Activated gamma-delta T cell treated with anti-CD3 and anti-CD28 coated beads, Interleukin-2, amount 50 U/mL, for 16 hours (primary cell): ENCODE measurements around the gene IKBKE.

ENCODE experiments used
- DNase-seq: peaks from one replicate; pipeline ENCODE4 v3.0.0-alpha.2; 2020; ENCODE audit warnings: low read depth

IKBKE gene

DNA sequence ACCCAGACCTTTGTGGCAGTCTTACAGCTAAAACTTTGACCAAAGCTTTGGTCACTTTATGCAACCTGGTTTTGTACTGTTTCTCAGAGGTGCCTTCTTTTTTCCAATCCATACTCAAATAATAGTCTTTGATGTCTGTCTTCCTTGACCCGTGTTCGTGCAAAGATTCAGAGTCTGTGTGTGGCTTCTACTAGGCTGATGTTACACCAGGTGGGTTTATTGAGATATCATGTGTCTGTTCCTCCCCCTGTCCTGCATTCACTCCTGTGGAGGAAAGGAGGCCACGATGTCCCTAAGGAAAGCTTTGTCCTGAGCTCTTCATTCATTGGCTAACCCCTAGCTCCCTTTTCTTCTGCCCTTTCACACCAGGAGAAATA lies 15.0 kb upstream of the IKBKE start:
- DNase-seq = no peak

DNA sequence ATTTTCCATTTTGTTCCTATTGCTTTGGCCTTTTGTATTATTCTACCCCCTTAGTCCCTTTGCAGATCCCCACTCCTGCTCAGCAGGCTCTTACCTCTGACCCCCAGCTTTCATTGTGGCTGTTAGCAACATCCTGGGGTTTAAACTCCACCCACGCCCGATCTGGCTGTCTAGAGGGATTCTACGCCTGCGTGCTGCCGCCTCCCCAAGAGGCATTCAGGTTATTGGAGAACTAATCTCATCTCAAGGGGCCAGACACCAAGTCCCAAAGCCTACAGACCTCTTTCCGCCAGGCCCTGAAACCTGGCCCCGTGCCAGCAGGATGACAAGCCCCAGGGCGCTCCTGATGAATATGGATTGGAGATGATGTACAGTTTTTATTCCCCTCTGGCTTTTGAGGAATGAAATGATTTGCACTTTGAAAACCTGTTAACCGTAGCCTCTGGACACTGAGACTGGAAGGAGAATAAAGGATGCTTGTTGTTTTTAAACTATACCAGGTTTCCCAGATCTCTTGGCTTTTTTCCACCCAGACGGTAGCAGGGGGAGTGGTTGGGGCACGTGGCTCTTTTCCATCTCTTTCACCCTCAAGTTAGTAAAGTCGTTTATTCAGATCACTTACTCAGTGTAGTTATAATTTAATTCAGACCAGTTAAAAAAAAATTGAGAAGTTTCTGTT lies 14.5 kb upstream of the IKBKE start:
- DNase-seq = no peak

DNA sequence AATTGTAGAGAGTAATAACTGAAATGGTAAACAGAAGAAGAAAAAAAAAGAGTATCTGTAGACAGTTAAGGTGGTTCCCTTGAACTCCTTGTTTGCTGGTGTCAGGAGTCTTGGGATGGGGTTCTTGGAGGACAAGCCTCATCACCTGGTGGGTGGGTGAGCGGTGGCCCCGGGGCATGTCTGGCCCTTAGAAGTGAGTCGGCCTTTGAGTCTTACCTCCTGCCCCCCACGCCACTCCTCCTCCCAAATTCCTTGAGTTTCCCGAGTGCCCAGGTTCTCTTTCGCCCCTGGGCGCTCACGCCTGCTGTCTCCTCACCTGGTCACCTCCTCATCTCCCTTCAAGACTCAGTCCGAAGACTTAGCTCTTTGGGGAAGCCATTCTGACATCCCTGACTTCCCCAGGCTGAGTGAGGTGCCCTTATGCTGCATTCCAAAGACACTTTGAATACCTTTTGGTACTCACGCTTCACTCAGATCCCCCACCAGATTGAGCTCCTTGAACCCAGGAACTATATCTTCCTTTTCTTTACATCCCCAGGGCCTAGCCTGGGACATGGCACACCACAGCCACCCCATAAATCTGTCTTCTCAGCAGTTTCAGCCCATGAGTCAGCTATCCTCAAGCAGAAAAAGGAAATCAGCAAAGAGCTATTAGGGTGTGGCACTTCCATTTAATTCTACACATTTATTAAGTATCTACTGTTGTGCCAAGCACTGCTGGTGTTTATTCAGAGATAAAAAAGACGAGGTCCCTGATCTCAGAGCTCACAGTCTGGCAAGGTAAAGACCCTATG lies 13.5 kb upstream of the IKBKE start:
- DNase-seq = no peak

DNA sequence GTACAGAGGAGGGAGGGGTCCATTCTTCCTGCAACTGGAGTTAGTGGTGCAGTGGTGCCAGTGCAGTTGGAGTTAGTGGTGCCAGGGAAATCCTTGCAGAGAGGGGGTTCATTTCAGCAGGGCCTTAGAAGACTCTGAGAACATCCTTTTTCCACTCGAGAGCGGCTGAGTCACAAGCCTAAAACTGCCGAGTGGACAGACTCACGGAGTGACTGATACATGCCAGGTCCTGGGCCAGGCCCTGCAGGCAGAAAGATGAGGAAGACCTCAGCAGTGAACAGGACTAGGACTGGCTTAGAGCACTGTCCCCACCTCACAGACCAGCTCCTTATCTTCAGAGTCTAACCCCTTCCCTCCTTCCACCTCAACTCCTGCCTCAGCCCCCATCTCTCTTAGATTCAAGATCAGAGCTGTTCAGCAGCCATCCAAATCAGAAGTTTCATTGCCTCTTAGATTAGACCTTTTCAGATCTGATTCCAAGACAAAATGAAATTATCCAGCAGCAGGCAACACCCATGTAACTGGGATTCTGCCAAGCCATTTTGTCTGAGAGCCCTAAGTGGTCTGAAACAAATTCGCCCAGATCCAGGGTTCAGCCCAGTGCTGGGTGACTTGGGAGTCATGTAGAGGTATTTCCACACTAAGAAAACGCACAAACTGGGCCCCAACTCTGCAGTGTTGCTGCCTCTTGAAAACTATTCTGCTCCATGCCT lies 12.7 kb upstream of the IKBKE start:
- DNase-seq = no peak

DNA sequence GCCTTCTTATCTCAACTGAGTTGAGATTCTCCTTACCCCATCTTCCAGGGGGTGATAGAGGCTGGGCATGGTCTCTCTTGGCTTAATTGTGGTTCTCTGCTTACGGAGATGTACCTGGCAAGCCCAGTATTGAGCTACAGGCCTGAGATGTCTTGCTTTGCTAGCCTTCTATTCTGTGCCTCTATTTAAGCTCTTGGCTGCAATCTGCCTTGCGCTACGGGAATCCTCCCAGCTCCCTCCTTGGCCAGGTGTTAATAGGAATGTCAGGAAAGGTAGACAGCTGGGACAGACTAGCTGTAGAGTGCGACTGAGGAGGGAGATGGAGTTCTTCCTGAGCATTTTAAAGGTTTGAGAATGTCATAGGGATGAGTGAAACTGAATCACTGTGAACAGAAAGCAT lies 10.6 kb upstream of the IKBKE start:
- no peak for DNase-seq

DNA sequence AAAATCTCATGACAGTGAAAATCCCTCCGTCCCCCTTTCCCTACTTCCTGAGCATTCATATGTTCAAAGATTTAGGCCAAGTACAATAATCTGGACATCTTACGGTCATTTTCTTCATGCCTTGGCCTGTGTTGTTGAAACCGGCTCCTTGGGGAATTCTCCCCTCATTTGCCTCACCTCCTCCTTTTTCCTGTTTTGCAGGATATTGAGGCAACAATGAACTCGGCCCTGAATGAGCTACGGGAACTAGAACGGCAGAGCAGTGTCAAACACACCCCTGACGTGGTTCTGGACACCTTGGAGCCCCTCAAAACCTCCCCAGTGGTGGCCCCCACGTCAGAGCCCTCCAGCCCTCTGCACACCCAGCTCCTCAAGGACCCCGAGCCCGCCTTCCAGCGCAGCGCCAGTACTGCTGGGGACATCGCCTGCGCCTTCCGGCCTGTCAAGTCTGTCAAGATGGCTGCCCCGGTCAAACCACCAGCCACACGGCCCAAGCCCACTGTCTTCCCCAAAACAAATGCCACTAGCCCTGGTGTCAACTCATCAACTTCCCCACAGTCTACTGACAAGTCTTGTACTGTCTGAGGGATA lies 9.3 kb upstream of the IKBKE start:
- no peak for DNase-seq

DNA sequence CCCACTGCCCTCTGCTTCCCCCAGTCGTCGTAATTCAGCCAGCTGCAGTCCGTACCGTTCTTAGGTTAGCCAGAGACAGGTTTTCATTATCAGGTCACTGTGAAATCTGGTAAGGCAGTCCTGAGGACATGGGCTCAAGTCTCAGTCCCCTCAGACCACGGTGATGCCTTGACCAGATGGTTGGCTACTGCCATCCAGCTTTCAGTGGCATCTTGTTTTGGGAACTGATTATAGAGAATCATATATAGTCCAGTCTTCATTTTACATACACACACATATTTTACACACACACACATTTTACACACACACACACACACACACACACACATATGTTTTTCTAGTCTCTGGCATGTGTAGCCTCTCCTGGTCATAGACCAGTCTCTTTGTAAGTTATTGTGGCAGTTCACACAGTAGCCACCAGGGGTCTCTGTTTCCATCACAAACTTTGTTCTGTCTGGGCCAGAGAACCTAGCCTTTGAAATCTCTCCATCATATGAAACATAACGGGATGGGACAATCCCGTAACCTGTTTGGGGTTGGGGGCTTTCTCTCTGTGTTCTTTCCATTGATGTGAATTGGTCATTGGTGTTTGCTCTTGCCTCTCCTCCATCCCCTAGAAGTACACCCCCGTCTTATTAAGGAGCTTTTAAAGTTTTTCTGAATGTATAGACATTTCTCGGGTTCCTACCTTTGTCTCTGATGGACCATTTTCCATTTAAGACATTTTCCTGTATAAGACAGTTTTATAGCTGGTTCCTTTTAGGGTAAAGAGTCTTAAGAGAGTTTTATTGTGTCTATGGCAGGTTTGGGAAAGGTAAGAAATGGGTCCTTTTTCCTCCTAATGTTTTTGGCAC lies 8.4 kb upstream of the IKBKE start:
- peak; percentile 72 for DNase-seq

DNA sequence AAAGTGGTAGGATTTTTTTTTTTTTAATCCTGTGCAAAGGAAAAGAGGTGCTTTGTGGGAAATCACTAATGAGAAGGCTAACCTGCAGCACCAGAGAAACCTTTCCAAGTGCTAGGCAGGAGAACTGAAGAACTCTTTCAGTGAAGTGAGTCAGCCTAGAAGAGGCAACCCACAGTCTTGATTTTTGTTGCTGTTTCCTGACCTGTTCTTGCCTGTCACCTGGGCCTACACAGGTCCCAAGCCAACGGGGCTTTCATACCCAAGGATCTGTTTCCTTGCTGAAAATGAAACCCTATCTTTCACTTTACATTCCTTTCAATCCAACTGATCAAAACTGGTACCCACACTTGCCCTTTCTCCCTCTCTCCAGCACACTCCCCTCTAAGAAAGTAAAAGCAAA lies 7.1 kb upstream of the IKBKE start:
- no peak for DNase-seq

DNA sequence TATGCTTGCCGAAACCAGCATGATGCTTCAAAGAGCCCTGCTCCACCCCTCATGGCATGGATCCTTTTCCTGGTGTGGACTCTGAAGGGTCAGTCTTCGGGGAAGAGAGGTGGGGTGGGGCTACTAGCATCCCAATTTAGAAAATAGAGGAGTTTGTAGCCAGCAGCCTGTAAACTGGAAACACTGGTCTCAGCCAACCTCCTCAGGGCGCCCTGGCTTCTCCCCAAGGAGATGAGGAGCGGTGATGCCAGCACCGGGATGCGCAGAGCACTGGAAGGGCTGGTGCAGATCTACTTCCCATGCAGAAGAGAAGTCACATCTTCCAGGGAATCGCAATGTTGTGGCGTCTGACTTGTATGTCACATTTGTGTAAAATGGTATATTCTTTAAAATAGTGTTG lies 6.4 kb upstream of the IKBKE start:
- DNase-seq = no peak

DNA sequence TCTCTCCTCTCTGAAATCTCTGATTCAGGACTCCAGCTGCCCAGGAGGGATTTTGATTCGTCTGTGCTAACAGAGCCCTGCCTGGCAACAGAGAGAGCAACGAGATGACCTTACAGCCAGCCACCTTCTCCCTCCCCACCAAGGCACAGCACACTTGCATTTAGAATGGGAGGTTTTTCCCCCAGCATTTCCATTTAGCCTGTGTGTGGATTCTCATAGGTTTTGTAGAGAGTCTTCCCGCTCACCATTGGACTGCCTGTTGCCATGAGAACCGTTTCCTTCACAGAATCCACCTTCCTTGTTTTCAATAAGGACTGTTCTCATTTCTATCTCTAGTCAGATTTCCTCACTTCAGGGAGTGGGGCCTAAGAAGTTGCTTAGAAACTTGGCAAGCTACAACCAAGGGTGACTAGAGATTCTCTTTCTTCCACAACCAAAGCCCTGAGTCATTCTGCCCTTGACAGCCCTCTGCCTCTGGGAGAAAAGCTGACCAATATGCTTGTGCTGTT lies 5.8 kb upstream of the IKBKE start:
- DNase-seq = no peak

DNA sequence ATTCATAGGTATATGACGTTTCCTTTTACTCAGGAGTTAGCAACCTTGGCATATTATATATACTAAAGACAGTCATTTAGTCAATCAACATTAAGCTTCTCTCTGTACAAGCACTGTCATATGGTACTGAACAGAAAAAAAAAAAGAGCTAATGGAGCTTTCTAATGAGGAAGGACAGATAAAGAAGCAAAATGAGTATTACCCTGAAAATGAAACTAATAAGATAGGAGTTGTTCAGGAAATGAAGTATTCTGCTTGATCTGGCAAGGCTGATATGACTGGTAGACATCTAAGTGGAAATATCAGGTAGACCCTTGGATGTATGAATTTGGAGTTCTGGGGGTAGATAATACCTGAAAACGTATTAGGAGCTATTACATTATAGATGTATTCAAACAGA lies 4.3 kb upstream of the IKBKE start:
- no peak for DNase-seq

DNA sequence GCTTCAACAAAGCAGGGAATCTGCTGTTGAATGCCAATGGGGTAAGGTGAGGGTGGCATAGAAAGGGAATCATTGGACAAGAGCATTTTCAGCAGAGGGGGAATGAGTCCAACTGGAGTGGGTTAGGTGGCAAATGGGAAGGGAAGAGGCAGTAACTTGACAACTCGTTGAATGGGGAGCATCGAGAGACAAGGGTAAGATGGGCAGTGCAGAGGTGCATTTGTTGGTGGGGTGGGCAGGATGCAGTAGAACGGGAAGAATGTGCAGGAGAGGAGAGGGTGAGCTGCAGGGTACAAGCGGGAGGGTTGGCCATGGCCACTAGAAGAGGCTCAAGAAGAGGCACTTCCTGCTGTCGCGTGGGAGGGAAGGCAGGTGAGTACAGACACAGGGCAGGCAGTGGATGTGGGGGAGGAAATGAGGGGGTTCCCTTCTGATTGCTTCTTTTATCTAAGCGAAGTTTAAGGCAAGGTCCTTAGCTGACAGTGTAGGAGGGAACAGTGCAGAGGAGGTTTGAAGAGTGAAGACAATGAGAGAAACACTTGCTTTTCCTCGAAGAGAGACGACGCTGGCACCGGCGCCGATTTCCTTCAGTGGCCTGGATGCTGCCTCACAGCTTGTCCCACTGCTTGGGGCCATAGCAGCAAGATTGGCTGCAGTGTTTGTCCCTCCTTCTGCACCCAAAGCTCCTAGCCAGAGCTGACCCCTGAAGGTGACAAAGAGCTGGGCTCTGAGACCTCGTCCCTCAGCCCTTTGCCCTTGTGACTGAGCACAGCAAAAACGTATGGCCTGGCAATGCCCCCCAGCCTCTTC lies 3.2 kb upstream of the IKBKE start:
- DNase-seq = no peak

DNA sequence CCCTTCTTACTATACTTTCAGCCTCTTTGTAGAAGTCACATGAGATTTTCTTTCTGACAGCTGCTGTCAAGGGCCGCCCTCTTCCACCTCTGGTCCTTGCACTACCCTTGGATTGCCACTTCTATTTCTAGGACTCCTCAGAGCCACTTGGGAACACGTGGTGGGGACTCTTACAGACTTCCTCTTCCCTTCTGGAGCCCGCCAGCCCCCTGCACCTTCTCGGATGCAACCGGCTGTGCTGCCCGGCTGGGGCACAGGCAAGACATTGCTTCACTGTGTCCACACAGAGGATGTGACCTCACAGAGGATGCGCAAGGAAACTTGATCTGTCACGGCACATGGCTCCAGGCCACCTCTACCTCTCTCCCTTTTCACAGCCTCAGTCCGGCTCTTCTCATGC lies 2.4 kb upstream of the IKBKE start:
- DNase-seq = no peak

DNA sequence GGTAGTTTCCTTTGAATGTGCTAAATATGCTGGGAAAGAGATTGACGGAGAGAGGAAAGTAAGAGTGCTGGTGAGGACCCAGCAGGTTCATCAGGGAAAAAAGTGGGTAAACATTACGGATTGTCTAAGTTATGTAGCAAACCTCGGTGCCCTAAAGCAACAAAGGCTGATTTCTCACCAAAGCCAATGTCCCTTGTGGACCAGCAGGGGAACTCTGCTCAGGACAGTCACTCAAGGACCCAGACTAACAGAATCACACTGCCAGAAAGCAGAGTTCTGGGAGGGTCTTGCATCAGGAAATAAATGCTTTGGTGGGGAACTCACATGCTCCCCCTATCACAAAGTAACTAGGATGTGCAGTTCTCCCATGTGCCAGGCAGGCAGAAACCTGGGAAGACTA lies 1.7 kb upstream of the IKBKE start:
- no peak for DNase-seq

DNA sequence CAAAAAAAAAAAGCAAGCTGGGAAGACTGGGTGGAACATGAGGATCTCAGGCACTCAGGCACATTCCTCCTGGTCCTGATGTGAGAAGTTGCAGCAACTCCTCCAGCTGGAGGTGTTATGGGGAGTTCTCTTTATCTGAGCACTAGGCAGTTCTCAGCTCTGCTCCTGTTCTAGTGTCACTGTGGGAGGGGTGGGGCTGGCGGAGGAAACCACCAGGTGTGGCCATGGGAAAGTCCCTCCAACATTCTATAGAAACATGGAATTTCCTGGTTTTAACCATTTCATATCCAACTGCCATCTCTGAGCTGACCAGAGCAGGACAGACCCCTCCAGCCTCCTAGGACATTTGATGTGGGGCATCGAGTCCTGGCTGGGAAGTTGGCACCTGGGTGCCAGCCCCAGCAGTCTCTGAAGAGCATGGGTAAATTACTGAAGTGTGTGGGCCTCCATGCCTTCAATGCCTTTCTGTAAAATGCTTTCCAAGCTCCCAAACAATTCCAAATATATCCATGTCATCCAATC lies 804 bp upstream of the IKBKE start:
- DNase-seq = no peak

DNA sequence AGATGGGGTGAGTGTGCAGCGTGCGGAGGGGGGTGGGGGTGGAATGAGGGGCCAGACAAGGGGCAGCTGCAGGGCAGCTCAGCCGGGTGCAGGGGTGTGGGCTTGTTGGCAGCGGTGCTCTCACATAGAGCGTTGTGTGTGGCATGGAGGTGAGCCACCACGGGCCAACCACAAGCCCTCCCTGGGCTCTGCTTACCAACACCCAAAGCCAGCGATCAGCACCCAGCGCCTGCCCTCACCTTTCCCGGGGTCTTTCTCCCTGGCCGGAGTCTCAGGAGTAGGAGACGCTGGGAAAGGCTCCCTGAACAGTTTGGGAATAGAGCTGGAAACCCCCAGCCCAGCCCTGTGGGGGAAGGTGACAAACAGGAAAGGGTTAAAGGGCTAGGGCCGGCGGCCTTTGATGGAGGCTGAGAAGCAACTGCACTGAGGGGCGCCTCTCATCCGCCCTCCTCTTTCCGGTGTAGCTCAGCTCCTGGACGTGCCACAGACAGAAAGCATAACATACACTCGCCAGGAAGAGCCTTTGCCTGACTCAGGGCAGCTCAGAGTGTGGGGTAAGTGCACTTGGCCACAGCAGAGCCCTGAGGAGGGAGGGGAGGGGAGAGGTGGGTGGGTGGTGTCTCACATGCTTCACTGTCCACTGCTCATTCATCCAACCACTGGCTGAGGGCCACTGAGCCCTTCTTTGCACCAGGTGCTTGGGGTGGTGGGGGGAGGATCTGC lies 577 bp downstream of the IKBKE start:
- DNase-seq = peak; percentile 38

DNA sequence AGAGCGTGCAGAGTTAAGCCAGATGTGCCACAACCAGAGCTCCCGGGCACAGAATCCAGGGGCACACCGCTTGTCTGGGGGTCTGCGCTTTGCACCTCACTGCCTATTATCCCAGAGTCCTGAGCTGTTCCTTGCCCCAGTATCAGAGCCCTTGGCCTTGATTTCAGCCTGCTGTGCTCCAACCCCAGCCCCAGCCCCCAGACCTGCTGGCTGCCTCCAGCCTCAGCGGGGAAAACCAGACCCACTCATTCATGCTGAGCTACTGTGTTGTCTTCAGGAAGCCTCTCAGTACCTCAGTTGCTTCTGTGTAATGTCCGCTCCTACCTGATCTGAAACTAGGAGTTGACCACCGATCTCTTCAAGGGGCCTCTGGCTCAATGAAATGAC lies 1.1 kb downstream of the IKBKE start:
- no peak for DNase-seq

DNA sequence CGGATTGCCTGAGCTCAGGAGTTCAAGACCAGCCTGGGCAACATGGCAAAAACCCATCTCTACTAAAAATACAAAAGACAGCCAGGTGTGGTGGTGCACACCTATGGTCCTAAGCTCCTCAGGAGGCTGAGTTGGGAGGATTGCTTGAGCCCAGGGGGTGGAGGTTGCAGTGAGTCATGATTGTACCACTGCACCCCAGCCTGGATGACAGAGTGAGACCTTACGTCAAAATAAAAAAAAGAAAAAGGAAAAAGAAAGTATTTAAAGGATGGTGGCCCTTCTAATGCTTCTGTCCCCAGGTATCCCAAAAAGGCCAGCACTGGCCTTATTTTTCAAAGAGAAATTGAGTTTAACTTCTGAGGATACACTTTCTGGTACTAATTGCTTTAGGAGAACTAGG lies 1.7 kb downstream of the IKBKE start:
- DNase-seq = no peak

DNA sequence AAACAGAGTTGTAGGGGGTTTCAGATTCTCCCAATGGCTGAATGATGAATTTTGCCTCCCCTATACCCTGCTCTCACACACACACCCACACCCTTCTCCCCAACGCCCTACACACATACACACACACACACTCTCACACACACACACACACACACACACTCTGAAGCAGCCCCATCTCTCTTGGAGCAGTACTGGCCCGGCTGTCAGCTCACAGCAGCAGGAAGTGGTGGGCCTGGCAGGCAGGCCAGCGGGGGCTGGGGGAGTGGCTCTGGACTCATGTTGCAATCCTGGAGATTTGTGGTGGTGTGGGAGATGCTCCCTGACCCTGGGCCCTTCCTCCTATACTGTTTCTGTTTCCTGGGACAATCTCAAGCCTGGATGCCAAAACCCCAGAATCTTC lies 2.2 kb downstream of the IKBKE start:
- no peak for DNase-seq

DNA sequence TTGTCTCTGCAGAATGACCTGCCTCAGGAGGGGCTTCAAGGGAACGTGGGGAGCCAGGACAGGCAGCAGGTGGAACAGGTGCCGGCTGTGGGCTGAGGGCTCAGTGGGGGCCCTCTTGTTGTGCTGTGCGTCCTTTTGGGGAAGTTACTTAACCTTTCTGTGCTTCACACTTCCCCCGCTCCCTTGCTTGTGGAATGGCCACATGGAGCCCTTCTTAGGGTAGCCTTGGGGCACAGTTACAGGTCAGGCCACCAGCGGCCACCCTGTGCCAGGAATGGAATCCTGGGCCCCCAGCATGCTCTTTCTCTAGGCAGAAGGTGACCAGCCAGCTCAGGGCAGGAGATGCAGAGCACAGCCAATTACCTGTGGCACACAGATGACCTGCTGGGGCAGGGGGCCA lies 2.6 kb downstream of the IKBKE start:
- no peak for DNase-seq
